Parathyroid adenoma (tissue), 2 donors: ENCODE data around the gene KDM4B.

Experiments used
- H2AFZ ChIP-seq: fragments of 300-600 bp; sonication (generic); one replicate; pipeline ENCODE4 v1.7.0; 2017; ENCODE audit warnings: antibody characterized with exemption, mild to moderate bottlenecking
- H3K27ac ChIP-seq: fragments of 300-600 bp; sonication (generic); one replicate; pipeline ENCODE4 v1.7.0; 2017
- H3K27me3 ChIP-seq: fragments of 300-600 bp; sonication (generic); one replicate; pipeline ENCODE4 v1.7.0; 2017; ENCODE audit warnings: low read length; ENCODE audit not compliant: control insufficient read depth, insufficient read depth
- H3K36me3 ChIP-seq: fragments of 300-600 bp; sonication (generic); one replicate; pipeline ENCODE4 v1.7.0; 2017; ENCODE audit warnings: low read length; ENCODE audit not compliant: control insufficient read depth, insufficient read depth
- H3K4me1 ChIP-seq: fragments of 300-600 bp; sonication (generic); one replicate; pipeline ENCODE4 v1.7.0; 2017; ENCODE audit warnings: control low read depth
- H3K4me2 ChIP-seq: fragments of 300-600 bp; sonication (generic); one replicate; pipeline ENCODE4 v1.7.0; 2017; ENCODE audit warnings: low read length
- H3K4me3 ChIP-seq: fragments of 300-600 bp; sonication (generic); one replicate; pipeline ENCODE4 v1.7.0; 2017; ENCODE audit warnings: low read depth, low read length
- H3K79me2 ChIP-seq: fragments of 300-600 bp; sonication (generic); one replicate; pipeline ENCODE4 v1.7.0; 2017; ENCODE audit warnings: control low read depth
- H3K9ac ChIP-seq: fragments of 300-600 bp; sonication (generic); one replicate; pipeline ENCODE4 v1.7.0; 2017; ENCODE audit warnings: mild to moderate bottlenecking
- H3K9me3 ChIP-seq: fragments of 300-600 bp; sonication (generic); one replicate; pipeline ENCODE4 v1.7.0; 2017; ENCODE audit warnings: low read length; ENCODE audit not compliant: control insufficient read depth
- CTCF ChIP-seq: fragments of 300-600 bp; sonication (generic); IDR thresholded peaks from one replicate; pipeline ENCODE4 v1.7.0; 2017; ENCODE audit warnings: antibody characterized with exemption, mild to moderate bottlenecking
- donor health status: primary hyperparathyroidism.

KDM4B gene

DNA sequence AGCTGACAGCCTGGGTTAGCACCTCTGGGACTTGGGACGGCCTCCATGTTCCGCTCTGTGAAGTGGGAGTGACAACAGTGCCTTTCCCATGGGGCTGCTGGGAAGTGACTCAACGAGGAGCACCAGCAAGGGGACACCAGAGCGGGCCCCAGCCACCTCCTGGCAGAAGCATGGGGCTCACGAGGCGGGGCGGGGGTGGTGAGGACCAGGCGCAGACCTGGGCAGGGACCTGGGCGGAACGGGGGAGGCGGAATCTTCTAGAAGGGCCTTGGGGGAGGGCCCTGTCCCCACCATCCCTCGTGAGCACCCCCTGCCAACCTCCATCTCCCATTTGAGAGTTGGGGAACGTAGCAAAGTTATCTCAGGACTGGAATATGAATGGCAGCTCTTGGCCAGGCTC, 37.9 kb downstream of the KDM4B start:
- Histone ChIP-seq H3K4me3 (no peak overlapping the region), H3K27me3 (no peaks in the 10 kb centered on the region), H3K9ac (no peak overlapping the region), H3K27ac (no peak overlapping the region), H2AFZ (no peak overlapping the region), H3K9me3 (no peaks in the 10 kb centered on the region), H3K4me1 (no peaks in the 10 kb centered on the region), H3K79me2 (peaks cover 84% of the 10 kb centered on the region), H3K36me3 (no peaks in the 10 kb centered on the region), H3K4me2 (no peak overlapping the region)
- no peak for TF ChIP-seq CTCF

- H3K4me1 ChIP-seq = no peaks in the 10 kb centered on the region
- no peak overlapping the region for H2AFZ ChIP-seq
- no peak for TF ChIP-seq CTCF
- peaks cover 70% of the 10 kb centered on the region for H3K79me2 ChIP-seq
- H3K4me3 ChIP-seq = no peak overlapping the region
- H3K9ac ChIP-seq = no peak overlapping the region
- H3K27ac ChIP-seq = no peak overlapping the region
- no peaks in the 10 kb centered on the region for H3K36me3 ChIP-seq
- no peaks in the 10 kb centered on the region for H3K27me3 ChIP-seq
- H3K9me3 ChIP-seq = no peaks in the 10 kb centered on the region
- H3K4me2 ChIP-seq = no peak overlapping the region
Observed at GRCh38 chr19:5011476-5012238, 42.7 kb downstream of the KDM4B start.

GRCh38 chr19:5012688-5013457, 44.0 kb downstream of the KDM4B start:
- Histone ChIP-seq H3K9me3 (no peaks in the 10 kb centered on the region), H2AFZ (no peak overlapping the region), H3K36me3 (no peaks in the 10 kb centered on the region), H3K9ac (no peak overlapping the region), H3K4me1 (no peaks in the 10 kb centered on the region), H3K79me2 (peaks cover 70% of the 10 kb centered on the region), H3K27ac (no peak overlapping the region), H3K4me2 (no peak overlapping the region), H3K4me3 (no peak overlapping the region), H3K27me3 (no peaks in the 10 kb centered on the region)
- no peak for TF ChIP-seq CTCF

- no peak overlapping the region for H3K4me3 ChIP-seq
- H3K27ac ChIP-seq = no peak overlapping the region
- no peaks in the 10 kb centered on the region for H3K27me3 ChIP-seq
- no peak for TF ChIP-seq CTCF
- no peak overlapping the region for H2AFZ ChIP-seq
- no peaks in the 10 kb centered on the region for H3K9me3 ChIP-seq
- no peaks in the 10 kb centered on the region for H3K36me3 ChIP-seq
- no peak overlapping the region for H3K9ac ChIP-seq
- no peak overlapping the region for H3K4me2 ChIP-seq
- H3K79me2 ChIP-seq = peaks cover 76% of the 10 kb centered on the region
- no peaks in the 10 kb centered on the region for H3K4me1 ChIP-seq
Observed at GRCh38 chr19:5013761-5014160, 44.8 kb downstream of the KDM4B start.
